DMS79 treated with DMSO at 0.1 percent for 48 hours (cell line): ENCODE results near the gene RPL9.
"Not testable (repeated sequence)": the region's sequence is repeated elsewhere in the genome, so short reads cannot be mapped to it uniquely, and the experiment has no call there.

Source experiments
- DNase-seq: peaks from one replicate; lab custom pipeline; 2025; lab: John Stamatoyannopoulos, UW

RPL9 gene

DNA sequence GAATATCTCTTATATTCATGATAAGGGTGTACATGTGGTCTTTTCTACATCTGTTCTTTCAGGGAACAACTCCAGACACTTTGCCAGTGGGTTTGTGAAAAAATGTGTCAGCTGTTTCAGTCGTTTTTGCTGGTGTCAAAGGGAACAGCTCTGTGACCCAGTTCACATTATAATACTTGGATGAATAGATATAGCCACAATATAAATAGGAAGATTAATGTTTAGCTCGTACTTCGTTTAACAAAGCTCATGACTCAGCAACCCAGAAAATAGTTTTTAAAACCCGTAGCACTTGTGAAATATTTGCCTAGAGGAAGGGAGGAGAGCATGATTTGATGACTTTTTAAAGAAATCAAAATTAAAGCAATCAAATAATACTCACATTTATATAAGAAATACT, 8.0 kb upstream of the RPL9 start:
- no peak for DNase-seq

DNA sequence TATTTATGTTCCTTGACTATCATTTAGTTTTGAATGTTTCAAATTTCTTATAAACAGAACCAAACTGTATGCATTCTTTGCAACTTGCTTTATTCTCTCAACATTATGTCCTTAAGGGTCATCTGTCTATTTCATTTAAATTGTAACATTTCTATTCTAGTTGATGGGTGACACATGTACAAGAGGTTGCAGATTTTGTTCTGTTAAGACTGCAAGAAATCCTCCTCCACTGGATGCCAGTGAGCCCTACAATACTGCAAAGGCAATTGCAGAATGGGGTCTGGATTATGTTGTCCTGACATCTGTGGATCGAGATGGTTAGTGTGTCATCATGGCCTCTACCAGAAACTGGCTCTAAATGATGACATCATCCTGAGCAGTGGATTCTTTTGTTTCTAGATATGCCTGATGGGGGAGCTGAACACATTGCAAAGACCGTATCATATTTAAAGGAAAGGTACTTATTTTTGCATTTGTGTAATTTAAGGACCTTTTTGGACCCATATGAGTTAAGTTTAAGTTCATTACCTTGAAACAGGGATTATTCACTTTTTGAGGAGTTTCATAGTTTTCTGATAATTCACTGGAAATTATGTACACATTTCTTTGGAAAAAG, 6.3 kb upstream of the RPL9 start:
- DNase-seq: no peak

DNA sequence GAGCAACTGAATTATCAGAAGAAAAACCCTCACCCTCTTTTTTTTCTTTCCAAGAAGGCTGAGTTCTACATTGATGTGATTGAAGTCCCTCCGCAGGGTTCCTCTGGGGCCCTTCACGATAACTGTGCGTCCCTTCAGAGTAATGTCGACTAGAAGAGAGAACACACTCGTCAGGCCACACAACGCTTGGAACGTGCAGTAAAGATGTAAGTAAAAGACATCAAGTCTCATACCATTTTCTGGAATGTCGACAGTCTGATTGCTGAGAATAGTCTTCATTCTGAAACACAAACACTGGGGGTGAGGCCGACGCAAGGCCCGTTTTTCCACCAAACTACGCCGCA, 589 bp downstream of the RPL9 start:
- DNase-seq: not testable (repeated sequence)

DNA sequence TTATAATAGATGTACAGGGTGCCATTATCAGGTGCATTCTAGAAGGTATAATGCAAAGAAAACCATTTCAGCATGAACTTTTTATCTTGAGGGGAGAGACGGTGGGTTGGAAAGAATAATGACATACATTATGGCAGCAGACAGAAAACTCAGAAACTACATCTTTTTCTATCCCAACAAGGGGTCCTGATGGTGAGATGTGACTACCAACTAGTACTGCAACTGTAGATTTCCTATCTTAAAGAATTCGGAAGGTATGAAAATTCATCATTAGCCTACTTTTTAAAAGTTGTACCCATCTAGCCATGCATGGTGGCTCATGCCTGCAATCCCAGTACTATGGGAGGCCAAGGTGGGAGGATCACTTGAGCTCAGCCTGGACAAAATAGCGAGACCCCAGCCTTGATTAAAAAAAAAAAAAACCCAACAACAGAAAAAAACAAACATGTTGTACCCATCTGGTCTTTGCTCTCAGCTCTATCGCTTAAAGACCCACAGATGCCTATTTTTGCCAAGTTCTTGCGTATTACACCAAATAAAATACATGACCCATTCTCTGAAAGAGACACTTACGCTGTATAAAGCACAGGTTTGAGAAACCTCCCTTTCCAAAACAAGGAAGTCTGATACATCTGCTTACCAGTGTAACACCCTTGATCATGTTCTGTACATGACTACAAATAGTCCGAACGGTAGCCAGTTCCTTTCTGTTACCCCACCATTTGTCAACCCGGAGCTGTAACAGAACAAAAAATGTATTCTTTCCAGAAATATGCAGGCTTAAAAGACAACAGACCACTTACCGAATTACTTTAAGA, 1.6 kb downstream of the RPL9 start:
- no peak for DNase-seq

DNA sequence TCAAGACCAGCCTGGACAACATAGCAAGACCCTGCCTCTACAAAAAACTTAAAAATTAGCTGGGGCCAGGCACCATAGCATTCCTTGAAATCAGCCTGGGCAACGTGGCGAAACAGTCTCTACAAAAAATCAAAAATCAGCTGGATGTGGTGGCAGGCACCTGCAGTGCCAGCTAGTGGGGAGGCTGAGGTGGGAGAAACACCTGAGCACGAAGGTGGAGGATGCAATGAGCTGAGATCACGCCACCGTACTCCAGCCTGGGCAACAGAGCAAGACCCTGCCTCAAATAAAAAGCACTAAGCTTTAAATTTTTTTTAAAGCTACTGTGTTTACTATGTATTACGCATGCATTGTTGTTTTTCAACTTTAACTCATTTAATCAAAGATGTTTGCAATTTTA, 3.2 kb downstream of the RPL9 start:
- no peak for DNase-seq

DNA sequence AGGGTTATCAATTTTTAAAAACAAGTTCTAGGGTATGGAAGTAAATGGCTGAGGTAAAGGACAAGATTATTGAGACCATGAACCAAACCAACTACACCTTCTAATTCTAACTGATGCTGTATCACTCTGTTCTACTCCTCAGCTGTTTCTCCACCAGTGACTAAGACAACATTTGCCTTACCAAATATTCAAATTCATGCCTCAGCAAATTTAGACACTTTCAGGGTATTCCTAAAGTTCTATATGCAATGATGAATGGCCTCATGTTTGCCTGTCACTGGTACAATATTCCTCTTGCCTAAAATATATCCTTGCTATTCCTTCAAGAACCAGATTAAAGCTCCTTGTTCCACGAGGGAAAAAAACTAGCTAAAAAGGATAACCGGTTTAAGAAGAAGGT, 5.0 kb downstream of the RPL9 start:
- no peak for DNase-seq

DNA sequence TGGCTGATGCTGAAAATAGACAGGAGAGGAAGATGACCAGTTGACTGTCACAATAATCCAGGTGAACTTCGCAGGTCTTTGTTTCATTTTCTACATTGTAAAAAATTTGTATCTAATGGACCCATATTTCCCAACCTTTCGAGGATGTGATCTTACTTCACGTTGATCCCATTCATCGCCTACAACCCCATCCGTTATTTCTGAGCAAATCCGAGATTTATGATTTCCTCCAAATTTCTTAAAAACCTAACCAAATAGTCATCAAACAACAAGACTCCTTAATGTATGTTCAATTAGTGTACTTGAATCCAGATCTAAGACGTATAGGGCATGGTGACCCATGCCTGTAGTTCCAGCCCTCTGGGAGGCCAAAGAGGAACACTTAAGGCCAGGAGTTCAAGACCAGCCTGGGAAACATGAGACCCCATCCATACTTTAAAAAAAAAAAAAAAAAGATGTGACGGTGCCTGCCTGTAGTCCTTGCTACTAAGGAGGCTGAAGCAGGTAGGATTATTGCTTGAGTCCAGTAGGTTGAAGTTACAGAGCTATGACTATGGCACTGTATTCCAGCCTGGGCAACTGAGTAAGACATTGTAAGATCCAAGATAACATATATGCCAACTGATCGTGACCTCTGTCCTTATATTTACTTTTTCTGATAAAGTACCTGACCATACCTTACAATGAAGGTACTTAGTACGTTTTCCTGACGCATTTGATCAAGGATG, 5.7 kb downstream of the RPL9 start:
- no peak for DNase-seq

DNA sequence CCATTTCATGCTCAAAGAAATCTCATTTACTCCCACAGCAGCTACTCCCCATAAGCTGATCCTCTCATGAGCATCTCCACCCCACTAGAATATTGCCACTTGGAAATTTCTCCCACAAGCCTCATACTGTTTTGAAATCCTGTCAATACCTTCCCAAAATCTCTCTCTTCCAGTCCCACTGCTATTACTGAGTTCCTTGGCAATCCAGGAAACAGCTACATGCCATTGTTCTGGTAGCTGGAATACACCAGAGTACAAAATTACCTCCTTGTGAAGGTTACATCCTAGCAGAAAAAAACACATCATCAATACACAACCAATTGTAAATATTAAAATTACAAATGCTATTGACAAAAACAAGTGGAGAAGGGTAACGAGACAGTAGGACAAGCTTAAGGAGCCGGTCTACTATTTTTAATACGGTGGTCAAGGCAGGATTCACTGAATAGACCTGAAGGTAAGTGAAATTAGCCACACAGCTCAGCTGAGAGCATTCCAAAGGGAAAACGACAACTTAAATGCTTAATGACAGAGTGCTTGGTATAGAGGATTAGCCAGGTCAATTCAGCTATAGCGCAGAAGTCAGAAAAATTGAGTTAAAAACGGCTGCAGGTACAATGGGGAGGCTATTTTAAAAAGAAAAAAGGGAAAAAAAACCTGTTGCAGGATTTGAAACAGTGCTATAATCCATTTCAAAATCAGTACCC, 6.4 kb downstream of the RPL9 start:
- no peak for DNase-seq

DNA sequence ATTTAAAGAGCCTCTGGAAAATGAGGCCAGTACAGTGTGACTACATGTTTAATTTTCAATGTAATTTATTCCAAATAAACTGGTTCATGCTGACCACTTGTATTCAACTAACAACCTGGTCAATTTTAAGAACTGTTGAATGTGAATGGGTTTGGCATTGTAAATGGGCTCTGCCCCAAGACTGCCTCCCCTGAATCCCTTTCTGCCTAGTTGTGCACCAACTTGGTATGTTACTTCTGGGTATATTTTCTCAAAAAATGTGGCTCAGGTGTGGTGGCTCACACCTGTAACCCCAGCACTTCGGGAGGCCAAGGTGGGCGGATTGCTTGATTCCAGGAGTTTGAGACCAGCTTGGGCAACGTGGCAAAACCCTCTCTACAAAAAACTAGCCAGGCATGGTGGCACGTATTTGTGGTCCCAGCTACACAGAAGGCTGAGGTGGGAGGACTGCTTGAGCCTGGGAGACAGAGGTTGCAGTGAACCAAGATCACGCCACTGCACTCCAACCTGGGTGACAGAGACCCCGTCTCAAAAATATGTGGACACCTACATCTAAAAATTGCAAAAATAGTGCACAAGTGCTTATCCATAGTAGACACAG, 7.2 kb downstream of the RPL9 start:
- no peak for DNase-seq

DNA sequence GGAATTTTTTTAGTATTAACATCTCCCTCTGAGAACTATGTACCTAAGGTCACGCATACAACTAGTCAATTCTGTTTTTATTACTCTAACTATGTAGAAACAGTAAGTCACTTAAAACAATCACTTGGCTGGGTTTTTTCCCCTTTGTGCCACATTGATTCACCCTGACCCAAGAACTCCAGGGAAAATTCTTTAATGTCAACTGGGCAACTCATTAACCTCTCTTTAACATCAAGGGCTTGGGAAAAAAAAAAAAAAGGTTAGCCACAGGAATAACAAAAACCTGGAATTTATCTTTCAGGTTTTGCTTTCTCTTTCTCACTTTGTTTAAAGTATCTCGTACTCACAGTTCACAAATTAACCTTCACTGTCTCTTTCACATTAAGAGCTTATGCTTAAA, 8.1 kb downstream of the RPL9 start:
- DNase-seq: no peak

DNA sequence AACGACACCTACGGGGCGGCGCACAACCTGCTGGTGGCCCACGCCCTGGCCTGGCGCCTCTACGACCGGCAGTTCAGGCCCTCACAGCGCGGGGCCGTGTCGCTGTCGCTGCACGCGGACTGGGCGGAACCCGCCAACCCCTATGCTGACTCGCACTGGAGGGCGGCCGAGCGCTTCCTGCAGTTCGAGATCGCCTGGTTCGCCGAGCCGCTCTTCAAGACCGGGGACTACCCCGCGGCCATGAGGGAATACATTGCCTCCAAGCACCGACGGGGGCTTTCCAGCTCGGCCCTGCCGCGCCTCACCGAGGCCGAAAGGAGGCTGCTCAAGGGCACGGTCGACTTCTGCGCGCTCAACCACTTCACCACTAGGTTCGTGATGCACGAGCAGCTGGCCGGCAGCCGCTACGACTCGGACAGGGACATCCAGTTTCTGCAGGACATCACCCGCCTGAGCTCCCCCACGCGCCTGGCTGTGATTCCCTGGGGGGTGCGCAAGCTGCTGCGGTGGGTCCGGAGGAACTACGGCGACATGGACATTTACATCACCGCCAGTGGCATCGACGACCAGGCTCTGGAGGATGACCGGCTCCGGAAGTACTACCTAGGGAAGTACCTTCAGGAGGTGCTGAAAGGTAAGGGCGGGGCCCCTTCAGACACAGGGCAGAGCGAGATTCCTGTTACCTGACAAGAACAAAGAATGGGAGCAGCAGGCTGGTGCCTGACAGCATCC, 11.7 kb downstream of the RPL9 start:
- DNase-seq: no peak

DNA sequence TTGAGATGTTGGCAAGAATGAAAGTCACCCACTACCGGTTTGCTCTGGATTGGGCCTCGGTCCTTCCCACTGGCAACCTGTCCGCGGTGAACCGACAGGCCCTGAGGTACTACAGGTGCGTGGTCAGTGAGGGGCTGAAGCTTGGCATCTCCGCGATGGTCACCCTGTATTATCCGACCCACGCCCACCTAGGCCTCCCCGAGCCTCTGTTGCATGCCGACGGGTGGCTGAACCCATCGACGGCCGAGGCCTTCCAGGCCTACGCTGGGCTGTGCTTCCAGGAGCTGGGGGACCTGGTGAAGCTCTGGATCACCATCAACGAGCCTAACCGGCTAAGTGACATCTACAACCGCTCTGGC, 12.3 kb downstream of the RPL9 start:
- DNase-seq: no peak

DNA sequence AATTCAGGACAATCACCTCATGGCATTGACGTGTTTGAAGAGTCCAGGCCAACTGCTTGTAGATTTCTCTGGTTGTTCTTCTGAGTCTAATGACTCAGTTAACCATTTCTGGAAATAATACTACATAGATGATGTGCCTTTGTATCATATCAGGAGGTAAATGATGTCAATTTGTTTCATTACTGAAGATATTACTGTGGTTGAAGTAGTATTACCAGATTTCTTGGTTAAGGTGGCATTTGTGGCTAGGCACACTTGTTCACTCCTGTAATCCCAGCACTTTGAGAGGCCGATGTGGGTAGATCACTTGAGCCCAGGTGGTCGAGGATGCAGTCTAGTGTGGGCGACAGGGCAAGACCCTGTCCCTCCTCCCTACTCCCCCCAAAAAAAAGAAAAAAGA, 15.7 kb downstream of the RPL9 start:
- no peak for DNase-seq

DNA sequence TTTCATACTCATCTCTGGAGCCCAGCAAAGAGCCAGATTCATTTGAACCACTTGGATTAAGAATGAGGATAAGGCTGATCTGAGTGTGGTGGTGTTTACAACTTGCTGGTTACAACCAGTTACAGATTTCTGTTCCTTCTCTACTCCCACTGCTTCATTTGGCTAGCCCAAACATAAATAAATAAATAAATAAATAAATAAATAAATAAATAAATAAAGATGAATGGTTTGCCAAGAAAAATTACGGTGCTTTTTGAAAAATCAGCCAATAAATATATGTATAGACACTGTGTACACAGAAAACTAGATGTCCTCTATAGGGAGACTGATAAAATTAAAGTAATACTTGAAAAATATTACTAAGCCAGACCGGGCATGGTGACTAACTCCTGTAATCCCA, 17.1 kb downstream of the RPL9 start:
- DNase-seq: no peak

DNA sequence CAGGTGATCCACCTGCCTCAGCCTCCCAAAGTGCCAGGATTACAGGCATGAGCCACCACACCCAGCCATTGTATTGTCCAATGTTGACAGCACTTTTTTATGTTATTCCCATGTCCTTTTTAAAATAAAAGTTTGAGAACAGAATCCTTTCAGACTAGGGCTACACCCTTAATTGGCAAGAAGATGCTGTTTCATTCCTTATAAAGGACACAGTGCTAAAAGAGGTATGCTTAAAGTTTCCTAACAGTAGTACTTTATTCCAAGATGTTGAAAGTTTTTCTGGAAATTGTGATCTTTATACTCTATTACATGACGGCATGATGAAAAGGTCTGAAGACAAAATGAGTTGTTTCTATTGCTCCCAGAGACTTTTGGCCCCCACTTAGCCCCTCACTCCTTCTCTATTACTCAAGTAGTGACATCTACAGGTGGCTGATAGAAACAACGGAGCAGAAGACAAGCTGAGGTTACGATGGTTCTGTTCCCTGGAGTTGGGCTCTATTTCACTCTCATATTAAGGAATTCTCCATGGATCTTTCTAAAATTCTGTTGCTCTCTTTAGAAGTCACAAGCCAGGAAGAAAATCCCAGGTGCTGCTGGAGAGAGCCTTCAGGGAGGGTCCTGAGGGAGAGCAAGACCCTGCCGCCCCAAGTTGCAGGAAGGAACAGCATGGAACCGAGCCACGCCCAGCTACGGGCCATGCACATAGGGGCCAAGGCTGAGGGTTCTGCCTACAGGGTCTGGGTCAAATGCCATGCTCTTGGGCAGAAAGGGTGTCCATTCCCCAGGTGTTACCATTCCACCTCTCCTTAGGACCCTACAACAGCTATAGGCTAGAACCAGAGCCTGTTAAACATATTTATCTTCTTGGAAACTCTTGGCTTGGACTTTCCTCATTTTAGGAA, 22.8 kb downstream of the RPL9 start:
- DNase-seq: no peak

DNA sequence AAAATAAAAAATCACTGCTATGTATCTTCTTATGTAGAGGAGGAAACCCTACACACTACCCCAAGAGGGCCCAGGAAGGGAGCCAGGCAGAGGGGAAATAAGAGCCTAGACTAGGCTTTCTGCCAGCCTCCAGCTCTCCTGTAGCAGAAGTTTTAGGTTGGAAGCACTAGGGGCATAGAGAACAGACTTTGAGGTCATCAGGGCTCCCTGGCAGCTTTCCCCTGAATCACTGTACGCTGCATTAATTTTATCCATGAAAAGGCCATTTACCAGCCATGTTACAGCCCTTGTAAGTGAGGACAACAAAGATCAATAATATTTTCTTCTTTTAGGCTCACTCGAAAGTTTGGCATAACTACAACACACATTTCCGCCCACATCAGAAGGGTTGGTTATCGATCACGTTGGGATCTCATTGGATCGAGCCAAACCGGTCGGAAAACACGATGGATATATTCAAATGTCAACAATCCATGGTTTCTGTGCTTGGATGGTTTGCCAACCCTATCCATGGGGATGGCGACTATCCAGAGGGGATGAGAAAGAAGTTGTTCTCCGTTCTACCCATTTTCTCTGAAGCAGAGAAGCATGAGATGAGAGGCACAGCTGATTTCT, 24.7 kb downstream of the RPL9 start:
- no peak for DNase-seq

DNA sequence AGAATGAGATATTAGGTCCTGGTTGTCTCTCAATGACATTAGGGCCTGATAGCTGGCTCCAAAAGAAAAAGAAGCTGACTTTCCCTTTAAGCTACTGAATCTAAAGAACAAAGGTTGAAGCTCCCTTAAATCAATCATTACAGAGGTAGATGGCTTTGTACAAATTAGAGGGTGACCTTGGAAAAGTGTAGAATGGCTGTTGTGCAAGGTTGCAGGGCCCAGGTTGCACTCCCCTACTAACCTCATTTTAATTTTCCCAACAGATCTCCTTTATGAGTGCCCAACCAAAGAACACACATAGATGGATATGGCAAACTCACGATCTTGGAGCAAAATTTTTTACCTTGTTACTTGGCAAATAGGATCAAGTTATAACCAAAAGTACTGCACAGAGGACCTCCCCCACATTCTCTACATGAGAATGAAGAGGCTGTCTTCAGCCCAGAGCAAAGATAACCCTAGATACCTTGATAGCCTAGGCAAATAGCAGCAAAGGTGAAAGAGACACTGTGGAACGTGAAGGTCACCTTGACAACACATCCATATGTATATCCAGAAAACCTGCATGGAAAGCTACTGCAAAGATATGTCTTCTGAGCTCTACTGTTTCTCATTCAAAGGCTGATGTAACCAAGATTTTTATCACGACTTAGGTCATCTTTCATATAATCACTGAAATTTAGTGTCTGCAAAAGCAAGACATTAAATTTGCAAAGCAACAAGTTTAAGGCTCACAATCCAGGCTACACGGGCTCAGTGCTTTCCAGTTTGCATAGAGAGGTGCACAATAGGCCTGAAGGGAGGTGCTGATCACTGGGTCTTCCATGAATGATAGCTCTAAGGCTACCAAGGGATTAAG, 29.0 kb downstream of the RPL9 start:
- no peak for DNase-seq

DNA sequence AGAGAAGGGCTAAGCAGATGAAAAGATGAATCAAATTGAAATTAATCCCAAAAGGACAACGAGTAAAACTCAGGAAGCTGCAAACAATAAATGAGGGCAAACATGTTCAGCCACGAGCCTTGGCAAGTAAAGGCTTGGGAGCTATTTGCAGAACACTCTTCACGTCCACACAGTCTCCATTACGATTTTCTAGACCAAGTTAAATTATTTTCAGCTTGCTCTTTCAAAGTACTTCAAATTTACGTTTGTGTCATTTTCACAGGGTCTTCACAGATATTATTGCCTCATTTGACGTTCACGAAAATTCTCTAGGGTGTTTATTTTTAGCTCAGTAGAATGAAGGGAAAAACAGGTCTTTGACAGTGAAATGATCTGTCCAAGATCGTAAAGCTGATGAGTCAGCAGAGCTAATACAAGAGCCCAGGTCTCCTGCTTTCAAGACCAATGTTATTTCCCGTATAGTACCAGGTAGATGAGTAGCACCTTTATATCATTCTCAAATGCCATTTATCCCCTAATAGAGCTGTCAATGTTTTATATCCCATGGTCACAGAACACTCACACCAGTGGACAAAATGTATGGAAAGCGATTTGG, 31.1 kb downstream of the RPL9 start:
- DNase-seq: no peak

DNA sequence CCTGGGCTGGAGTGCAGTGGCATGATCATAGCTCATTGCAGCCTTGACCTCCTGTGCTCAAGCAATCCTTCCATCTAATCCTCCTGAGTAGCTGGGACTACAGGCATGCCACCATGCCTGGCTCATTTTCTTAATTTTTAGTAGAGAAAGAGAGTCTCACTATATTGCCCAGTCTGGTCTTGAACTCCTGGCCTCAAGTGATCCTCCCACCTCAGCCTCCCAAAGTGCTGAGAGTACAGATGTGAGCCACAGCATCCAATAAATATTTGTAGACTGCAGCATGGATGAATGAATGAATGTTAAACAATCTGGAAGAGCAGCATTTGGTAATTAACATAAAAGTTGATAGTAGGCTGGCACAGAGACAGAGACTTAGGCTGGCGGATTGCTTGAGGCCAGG, 32.0 kb downstream of the RPL9 start:
- DNase-seq: no peak
